Stimulated activated CD4-positive, alpha-beta T cell treated with anti-CD3 and anti-CD28 coated beads, Interleukin-12 subunit alpha, Interleukin-12 subunit beta, amount 100 ng/mL, for 48 hours (primary cell): ENCODE data around the gene WDR82.

ENCODE experiments used
- DNase-seq, 3 donors: peaks; one replicate each; pipeline ENCODE4 v3.0.0-alpha.2; 2020; ENCODE audit warnings: low read depth in 2 of 3, low spot score in 1 of 3

WDR82 gene

GRCh38 chr3:52240059-52240885 is 38.2 kb downstream of the WDR82 start:
- peak; percentile 50 to 62 (median 53) for DNase-seq

DNA sequence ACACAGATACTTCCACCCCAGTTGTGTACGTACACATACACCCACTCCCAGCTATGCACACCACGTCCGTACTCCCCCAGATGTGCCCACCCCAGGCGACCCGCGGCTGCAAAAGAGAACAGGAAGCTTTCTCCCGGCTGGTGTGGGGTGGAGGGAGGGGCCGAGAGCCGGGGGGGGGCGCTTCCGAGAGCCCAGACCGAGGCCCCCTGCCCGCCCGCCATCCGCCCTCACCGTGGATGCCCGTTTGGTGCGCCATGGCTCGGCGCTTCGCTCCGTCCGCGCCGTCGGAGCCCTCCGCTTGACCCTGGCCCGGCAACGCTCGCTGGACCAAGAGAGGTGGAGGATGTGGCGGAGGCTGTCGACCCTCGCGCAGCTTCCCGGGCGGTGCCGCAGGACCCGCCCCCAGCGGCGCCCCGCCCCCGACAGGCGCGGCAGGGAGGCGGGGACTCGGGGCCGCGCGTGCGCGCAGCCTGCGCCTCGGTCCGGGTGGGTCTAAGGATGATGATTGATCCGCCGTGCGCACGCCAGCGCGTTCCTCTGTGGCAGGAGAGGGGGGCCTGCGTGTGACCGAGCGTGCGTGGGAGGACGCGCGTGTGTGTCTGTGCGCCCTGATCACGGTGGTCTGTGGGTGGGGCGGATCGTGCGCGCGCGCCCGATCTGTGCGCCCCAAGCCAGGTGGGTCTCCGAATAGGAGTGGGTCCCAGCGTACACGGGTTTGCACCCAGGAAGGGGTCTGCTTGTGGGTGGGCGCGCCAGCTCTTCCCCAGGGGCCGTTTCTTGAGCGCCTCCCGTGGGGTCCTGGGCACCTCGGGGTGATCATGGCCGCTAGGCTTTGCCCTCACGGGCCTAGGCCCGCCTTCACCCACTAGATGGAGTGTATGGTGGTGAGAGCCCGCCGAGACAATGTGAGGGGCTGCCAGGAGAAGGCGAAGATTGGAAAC is 39.4 kb downstream of the WDR82 start, which contains the start of gene TWF2:
Gene TWF2, minus strand, starts transcription at position 398 of the 941 bp plus-strand sequence. Its CDS starts 142 bp downstream, at position 256.
- peak; percentile 72 to 82 (median 75) for DNase-seq

GRCh38 chr3:52238193-52238760 is 40.2 kb downstream of the WDR82 start:
- no peak for DNase-seq

DNA sequence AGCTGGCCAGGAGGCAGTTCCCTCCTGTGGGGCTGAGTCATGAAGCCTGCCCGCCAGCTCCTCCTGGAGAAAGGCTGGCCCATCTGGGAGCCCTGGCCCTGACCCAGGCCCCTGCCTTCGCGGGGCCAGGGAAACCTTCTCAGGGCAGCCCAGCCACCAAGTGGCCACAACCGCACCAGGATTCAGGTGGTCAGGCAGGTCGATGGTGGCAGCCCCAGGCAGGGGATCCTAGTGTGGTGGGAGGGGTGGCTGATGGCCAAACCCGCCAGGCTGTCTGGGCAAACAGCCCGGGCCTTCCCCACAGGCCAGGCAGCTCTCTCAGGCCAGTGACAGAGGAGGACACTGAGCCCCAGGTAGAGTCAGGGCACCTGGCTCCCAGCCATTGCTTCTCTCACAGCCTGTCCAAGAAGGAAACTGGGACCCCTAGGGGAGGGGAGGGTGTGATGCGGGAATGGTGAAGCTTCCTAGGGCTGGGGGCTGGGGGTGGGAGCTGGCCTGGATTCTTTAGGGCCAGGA is 40.7 kb downstream of the WDR82 start:
- DNase-seq: no peak

- no peak for DNase-seq
These were observed 41.3 kb downstream of the WDR82 start for GRCh38 chr3:52237006-52237656.

DNA sequence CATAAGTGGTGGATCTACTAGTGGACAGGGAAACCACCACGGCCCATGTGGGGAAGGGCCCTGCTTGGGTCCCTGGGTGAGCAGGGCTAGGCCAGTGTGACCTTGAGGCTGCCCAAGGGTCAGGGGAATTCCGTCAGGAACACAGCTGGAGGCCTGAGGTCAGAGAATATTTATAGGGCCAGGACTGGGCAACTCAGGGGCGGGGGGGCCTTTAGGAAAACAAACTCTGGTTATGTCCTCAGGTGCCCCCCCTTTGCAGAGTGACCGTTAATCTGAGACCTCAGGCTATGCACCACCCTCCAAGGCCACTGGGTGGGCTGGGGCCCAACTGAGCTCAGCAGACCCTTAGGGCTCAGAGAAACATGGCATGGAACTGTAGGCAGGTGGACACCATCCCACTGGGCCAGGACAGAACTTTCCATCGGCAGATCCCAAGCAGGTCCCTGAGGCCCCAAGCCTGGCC is 42.0 kb downstream of the WDR82 start:
- no peak for DNase-seq

- no peak for DNase-seq
These were observed 43.7 kb downstream of the WDR82 start for GRCh38 chr3:52234516-52235447.

DNA sequence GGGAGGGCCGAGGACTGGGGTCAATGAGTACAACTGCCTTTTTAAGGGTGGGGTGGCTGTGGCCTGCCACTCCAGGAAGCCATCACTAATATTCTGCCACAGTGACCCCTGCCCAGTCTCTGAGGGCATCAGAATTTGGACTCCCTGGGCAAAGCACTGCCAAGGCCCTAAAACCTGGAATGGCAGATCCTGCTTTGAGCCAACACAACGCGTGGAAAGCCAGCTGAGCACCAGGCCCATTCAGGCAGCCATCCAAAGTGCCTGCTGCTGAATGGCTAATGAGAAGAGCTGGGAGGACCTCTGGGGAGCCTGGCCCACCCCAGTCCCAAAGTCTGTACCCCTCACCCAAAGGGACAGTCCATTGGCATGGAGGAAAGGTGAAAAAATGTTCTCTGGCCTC is 44.5 kb downstream of the WDR82 start:
- no peak for DNase-seq

DNA sequence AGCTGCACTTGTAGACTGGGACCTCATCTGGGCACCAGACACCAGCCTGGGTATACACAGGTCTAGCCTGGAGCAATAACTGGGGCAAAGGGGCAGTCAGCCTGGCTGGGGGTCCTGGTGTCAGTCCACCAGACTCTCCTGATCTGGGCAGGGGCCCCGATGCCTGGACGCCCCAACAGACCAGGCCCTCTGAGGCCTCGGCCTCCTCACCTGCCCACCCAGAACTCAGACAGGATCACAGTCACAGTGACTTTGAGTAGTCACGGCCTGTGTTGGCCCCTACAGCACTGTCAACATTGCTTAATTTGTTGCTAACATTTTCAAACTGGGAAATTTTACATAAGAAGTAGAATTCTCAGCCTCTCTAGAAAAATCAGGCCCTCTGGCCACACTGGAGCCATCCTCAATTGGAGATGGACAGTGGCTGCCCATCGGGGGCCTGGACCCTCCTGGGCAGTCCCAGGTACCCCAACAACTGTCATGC is 45.3 kb downstream of the WDR82 start:
- no peak for DNase-seq

- DNase-seq: no peak
These were observed 46.0 kb downstream of the WDR82 start for GRCh38 chr3:52232279-52233107.

DNA sequence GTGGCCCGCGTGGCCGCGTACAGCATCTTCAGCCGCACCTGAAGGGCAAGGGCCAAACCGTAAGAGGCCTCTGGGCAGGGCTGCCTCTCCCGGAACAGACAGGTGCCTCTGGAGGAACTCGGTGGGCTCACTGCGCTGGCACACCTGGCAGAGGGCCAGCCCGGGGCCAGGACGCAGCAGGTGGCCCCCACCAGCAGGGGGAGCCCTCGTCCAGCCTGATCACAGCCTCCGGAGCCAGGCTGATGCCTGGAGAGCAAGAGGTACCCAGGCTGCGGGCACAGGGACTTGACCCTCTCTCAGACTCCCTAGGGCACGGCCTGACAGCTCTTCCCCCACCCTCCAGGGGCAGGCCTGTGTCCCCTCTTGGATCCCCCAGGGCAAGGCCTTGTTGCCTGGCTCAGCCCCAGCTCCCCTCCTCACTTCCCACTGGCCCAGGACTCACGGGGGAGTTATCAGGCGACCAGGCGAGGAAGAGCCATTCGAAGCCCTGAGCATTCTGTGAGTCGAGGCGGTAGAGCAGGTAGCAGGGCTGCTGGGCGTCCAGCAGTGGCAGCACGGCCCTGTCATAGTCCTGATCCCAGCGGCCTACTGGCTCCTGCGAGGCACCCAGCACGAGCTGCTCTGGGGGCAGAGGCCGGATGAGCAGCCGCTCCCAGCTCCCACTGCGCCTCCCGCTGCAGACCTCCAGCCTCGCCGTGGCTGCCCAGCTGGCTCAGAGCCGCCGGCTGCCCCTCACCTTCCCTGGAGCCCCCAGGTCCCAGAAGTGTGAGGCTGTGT is 46.8 kb downstream of the WDR82 start:
- peak; percentile 74 to 93 (median 84) for DNase-seq

GRCh38 chr3:52230889-52231499 is 47.5 kb downstream of the WDR82 start:
- no peak for DNase-seq

- DNase-seq: no peak
These were observed 48.0 kb downstream of the WDR82 start for GRCh38 chr3:52230461-52230860.

GRCh38 chr3:52229656-52230055 is 48.8 kb downstream of the WDR82 start:
- DNase-seq: no peak

- DNase-seq: no peak
These were observed 49.6 kb downstream of the WDR82 start for GRCh38 chr3:52228751-52229291.

GRCh38 chr3:52228266-52228665 is 50.2 kb downstream of the WDR82 start:
- no peak for DNase-seq

DNA sequence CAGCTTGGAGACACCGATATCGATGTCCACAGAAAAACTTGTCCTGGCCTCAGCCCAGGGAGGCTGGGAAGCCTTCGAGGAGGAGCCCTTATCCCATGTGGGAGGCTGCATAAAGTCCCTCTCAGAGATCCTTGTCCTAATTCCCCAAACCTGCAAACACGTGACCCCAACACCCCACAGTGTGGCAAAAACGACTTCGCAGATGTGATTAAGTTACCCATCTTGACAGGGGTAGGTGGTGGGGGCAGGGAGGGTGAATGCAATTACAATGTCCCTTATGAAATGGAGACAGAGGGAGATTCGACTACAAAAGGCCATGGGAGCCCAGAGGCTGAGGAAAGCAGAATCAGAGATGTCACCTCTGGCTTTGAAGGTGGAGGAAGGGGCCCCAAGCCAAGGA is 50.7 kb downstream of the WDR82 start:
- no peak for DNase-seq
